GM18909 (cell line): ENCODE results near the gene MMP17.

Experiments
- ATAC-seq: cut with Tn5 transposase; IDR thresholded peaks from one replicate; pipeline ENCODE4 v1.9.1; 2021; ENCODE audit warnings: mild to moderate bottlenecking; ENCODE audit not compliant: unreplicated experiment, poor library complexity

The MMP17 gene

GRCh38 chr12:131847456-131847855, 19.3 kb downstream of the MMP17 start:
- ATAC-seq: no peak

GRCh38 chr12:131848753-131849152, 20.6 kb downstream of the MMP17 start:
- no peak for ATAC-seq

- no peak for ATAC-seq
Measured at GRCh38 chr12:131849700-131850553, 21.7 kb downstream of the MMP17 start.

- ATAC-seq: no peak
Measured at GRCh38 chr12:131850856-131851559, 22.8 kb downstream of the MMP17 start.

- no peak for ATAC-seq
Measured at GRCh38 chr12:131851741-131852550, 23.8 kb downstream of the MMP17 start.

DNA sequence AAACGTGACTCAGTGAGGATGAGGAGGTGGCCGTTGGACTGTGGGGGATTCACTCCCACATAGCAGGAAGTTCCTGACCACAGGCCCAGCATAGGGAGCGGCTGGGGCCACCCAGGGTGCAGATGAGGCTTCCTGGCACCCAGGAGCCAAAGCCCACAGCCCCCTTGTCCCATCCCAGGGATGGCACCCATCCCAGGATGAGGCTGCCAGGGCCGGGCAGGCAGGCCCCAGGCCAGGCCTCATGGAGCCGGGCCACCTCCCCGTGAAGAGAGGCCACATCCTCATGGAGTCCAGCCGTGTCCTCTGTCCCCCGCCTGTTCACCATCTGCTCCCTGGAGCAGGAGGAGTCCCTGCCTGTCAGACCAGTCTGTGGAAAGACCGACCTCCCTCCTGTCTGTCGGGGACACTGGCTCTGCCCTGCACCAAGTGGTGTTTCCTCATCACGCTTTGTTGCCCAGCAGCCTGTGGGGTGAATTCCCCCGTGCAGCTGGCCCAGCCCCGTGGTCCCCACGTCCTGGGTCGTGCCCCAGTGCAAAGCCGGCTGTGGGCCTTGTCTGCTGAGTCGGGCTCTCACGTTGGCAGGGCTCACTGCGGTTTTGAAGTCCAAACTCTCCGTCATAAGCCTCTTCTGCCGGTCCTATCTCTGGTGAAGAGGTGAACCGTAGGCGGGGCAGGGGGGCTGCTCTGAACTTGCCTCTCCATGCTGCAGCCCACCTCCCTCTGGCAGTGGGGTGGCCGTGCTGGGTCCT, 24.5 kb downstream of the MMP17 start:
- no peak for ATAC-seq

DNA sequence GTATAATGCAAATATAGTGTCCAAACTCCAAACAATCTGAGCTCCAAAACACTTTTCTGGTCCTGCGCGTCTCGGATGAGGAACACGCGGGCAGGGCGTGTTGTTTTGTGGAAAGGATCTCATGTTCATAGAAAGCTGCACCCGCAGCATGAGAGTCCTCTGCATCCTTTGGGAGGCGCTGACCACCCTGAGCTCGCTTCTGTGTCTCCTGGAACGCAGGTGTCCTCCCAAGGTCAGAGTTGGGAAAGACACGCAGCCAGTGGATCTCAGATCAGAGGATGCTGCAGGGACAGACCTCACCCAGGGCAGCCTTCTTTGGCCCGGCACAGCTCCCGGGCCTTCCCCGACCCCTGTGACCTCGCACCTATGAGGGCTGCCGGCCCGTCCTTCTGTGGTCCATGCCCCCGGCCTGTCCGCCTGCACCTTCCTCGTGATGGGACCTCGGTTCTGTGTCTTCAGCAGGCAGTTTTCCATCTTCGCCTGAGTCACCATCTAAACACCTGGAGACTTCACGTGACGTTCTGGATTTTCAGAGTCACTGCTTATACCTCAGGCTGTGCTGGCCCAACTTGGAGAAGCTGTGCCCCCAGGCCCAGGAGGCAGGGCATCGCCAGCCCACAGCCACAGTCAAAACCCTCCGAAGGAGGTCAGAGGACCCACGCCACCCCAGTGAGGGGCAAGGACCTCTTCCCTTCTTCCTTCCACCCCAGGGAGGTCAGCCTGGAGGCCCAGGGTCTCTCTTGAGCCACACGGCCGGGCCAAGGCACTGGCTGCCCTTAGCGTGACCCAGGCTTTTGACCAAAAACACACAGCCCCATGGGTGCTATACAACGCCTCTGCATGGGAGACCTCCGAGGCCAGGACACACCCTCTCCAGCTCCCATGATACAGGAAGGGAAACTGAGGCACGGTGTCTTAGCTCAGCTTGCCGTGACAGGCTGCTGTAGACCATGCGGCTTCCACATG, 25.9 kb downstream of the MMP17 start:
- ATAC-seq: no peak

- no peak for ATAC-seq
Measured at GRCh38 chr12:131854861-131855476, 26.8 kb downstream of the MMP17 start.

DNA sequence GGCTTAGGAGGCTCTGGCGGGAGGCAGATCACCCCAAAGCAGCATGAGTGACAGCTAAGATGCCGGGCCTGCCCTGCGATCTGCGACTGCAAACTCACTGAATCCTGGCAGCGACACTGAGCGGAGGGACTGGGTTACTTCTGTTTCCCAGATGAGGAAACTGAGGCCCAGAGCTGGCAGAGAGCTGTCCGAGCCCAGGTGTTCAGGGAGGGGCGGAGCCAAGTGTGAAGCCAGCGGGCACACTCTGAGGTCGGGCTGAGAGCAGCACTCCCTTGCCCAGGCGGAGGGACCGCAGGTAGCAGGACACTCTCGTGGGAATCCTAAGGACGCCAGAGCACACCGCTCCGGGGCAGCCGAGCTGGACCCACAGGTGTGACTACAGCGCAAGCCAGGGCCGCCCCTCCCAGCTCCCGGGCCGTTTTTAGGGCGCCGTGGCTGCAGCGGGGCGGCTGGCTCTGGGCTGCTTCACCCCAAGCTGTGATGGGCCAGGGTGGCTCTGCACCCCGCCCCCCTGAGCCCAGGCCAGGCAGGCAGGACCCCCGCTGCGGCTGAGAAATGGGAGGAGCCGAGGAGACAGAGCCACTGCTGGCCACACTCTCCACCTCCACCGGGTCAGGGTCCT, 27.4 kb downstream of the MMP17 start:
- no peak for ATAC-seq

- ATAC-seq: no peak
Measured at GRCh38 chr12:131856366-131857097, 28.3 kb downstream of the MMP17 start.

DNA sequence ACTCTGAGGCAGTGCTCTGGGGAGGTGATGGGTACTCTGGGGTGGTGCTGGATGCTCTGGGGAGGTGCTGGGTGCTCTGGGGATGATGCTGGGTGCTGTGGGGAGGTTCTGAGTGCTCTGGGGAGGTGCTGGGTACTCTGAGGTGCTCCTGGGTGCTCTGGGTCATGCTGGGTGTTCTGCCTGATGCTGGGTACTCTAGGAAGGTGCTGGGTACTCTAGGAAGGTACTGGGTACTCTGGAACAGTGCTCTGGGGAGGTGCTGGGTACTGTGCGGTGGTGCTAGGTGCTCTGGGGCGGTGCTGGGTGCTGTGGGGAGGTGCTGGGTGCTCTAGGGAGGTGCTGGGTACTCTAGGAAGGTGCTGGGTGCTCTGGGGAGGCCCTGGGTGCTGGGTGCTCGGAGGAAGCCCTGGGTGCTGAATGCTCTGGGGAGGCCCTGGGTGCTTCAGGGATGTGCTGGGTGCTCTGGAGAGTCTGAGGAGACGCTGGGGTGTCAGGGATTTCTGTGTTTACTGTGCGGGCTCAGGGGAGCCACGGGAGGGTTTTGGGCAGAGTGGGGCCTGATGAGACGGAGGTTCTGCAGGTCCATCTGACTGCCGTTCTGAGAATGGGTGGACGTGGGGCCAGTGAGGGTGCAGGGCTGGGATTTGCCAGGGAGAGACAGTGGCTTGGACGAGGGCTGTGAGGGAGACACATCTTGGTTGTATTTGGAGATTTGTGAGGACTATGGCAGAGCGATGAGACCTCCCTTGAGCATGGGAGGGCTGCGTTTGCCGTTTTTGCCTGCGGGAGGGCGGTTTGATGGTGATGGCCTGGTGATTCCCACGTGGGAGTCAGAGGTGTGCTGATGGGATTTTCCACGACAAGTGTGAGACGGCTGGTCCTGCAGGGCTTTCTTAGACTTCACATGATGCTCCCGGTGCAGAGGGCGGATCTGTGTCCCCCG, 30.0 kb downstream of the MMP17 start:
- no peak for ATAC-seq

GRCh38 chr12:131860472-131861260, 32.5 kb downstream of the MMP17 start:
- no peak for ATAC-seq

- no peak for ATAC-seq
Measured at GRCh38 chr12:131861261-131862083, 33.3 kb downstream of the MMP17 start.

- no peak for ATAC-seq
Measured at GRCh38 chr12:131862084-131862441, 33.9 kb downstream of the MMP17 start.

DNA sequence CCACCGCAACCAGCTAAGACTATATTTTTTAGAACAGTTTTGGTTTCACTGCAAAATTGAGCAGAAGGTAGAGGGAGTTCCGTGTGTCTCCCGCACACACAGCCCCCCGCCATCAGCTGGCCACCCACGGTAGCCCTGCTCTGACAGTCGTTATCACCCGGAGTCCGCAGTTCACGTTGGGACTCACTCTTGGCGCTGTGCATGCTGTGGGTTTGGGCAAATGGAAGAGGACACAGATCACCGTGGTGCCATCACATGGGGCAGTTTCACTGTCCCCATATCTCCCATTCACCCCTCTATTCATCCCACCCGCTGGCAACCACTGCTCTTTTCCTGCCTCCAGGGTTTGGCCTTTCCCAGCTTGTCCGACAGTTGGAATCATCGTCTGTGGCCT, 34.4 kb downstream of the MMP17 start:
- ATAC-seq: no peak
